SK-N-MC (cell line): Measurements from ENCODE around the gene SHROOM4.

Experiments
- EZH2 ChIP-seq: fragments of 200-600 bp; sonication (generic); IDR thresholded peaks from one replicate; pipeline ENCODE4 v1.6.1; 2017; ENCODE audit warnings: antibody characterized with exemption
- FOXP2 ChIP-seq: optimal IDR thresholded peaks from 2 replicates; pipeline ENCODE3; 2011; ENCODE audit warnings: mild to moderate bottlenecking, moderate library complexity; ENCODE audit not compliant: insufficient read depth; ENCODE audit errors: extremely low read length, control extremely low read depth
- POLR2AphosphoS5 ChIP-seq: IDR thresholded peaks from 2 replicates; pipeline ENCODE4 v1.6.1; 2012; ENCODE audit warnings: mild to moderate bottlenecking, low read depth, low read length, borderline replicate concordance

GRCh38 chrX:50860518-50860917 lies 46.5 kb upstream of the SHROOM4 start:
- TF ChIP-seq EZH2 (no peak), POLR2AphosphoS5 (no peak), FOXP2 (no peak)
